Measurements from ENCODE around the gene PRODH2. TPM values are rescaled to one million over a fixed set of nuclear protein-coding genes. Genes with fewer than 3 reads are reported as not detected.

PRODH2 gene, protein sequence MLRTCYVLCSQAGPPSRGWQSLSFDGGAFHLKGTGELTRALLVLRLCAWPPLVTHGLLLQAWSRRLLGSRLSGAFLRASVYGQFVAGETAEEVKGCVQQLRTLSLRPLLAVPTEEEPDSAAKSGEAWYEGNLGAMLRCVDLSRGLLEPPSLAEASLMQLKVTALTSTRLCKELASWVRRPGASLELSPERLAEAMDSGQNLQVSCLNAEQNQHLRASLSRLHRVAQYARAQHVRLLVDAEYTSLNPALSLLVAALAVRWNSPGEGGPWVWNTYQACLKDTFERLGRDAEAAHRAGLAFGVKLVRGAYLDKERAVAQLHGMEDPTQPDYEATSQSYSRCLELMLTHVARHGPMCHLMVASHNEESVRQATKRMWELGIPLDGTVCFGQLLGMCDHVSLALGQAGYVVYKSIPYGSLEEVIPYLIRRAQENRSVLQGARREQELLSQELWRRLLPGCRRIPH
- not detected in 2 replicates for total RNA-seq

DNA sequence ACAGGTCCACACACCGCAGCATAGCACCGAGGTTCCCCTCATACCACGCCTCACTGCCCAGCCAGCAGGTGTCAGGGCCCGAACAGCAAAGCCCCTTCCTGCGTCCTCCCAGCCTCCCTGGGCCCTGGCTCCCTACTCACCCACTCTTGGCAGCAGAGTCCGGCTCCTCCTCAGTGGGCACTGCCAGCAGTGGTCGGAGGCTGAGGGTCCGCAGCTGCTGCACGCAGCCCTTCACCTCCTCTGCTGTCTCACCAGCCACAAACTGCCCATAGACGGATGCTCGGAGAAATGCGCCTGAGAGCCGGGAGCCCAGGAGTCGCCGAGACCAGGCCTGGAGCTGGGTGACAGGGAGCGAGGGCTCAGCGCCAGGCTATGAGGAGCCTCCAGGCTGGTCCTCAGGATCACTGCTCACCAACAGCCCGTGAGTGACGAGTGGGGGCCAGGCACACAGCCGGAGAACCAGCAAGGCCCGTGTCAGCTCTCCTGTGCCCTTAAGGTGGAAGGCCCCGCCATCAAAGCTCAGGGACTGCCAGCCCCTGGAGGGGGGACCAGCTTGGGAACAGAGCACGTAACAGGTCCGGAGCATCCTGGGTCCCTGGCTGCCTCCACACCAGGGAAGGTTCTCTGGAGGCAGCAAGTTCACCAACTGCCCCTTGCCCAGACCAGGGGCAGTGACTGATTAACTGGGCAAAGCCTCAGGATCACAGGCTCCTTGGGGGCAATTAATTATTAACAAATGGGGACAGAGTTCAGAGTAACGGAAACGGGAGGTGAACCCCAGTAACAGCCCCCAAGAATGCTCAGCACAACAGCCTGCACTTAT, at the start of gene PRODH2:
Gene PRODH2 (minus strand): TSS at position 626 of the 823 bp plus-strand sequence. CDS start 40 bp downstream, at position 586.

DNA sequence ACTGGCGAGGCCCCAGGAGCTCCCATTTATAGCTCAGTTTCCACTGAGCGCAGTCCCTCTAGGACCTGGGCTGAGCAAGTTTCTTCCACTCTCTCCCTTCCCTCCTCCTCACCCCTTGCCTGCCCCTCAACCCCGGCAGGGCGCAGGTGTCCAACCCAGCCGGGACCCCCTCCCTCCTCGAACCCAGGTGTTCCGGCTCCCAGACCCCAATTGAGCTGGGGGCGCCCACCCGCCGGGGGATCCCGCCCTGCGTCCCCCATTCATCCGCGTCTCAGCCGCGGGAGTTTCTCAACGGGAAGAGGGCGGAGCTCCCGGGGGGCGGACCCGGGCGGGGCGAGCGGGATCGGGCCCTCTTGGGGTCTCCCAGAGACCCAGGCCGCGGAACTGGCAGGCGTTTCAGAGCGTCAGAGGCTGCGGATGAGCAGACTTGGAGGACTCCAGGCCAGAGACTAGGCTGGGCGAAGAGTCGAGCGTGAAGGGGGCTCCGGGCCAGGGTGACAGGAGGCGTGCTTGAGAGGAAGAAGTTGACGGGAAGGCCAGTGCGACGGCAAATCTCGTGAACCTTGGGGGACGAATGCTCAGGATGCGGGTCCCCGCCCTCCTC, 44.0 kb upstream of the PRODH2 start, which contains the start of gene KIRREL2:
Gene KIRREL2 (plus strand): TSS at position 366 of the 604 bp plus-strand sequence. CDS start 209 bp downstream, at position 575.

DNA sequence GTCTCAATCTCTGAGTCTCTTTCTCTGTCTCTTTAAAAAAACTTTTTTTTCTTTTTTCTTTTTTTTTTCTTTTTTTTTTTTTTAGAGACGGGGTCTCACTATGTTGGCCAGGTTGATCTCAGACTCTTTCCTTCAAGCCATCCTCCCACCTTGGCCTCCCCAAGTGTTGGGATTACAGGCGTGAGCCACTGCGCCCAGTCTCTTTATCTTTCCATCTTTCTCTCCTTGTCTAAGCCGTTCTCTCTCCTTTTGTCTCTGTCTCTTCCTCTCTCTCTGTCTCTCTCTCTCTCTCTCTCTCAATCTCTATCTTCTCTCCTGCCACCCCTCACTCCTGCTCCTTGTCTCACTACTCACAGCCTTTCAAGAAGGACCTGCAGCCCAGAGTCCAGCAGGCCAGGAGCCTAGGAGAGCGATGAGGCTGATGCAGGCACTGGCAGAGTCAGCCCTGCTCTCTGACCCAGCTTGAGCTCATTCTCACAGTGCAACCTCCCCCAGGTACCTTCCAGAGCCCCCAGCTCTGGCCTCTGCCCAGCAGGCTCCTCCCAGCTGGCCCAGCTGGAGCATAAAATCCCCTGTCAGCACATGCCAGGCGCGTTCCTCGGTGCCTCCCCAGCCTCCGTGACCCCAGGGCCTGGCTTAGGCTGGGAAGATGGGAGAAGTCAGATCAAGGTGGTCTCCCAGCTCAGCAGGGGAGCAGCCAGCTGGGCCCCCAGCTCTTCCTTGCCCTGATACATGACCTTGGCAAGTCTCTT, 39.6 kb upstream of the PRODH2 start, which contains the start of gene NPHS1:
Gene NPHS1 (minus strand): TSS at position 476 of the 752 bp plus-strand sequence. CDS start 667 bp downstream, outside the sequence.

DNA sequence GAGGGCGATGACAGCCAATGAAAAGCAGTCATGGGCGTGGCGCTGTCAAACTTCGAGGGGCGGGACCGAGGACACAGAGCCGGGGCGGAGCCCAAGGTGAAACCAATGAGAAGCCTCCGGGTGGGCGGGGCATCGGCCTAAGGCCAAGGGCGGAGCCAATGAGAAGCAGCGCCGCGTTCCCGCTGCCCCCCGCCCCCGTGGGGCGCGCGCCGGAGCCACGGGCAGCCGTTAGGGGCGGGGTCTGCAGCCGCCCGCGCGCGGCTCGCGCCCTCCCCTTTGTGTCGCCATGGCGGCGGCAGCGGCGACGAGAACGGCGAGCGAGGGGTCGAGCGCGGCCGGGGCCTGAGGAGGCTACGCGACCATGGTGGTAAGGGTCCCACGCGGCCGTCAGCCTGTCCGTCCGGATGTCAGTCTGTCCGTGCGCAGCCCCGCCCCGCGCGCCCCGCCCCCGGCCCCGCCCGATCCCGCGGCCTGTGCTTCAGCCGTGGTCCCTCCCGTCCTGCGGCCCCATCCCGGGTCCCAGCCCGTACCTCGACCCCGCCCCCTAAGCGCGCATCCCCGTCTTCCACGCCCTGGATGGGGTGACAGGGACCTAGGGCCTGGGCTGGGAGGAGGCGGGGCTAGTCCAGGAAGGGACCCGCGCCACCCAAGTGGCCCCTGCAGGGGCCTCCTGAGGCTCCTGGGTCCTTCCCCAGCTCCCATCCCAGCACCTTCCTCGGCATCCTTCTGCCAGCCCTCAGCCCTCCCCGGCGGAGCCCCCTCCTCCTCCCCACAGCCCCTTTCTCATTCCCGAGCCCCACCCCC, 37.1 kb downstream of the PRODH2 start, which contains the start of gene ARHGAP33:
Gene ARHGAP33 (plus strand): TSS at position 267 of the 804 bp plus-strand sequence. CDS start 95 bp downstream, at position 362.

DNA sequence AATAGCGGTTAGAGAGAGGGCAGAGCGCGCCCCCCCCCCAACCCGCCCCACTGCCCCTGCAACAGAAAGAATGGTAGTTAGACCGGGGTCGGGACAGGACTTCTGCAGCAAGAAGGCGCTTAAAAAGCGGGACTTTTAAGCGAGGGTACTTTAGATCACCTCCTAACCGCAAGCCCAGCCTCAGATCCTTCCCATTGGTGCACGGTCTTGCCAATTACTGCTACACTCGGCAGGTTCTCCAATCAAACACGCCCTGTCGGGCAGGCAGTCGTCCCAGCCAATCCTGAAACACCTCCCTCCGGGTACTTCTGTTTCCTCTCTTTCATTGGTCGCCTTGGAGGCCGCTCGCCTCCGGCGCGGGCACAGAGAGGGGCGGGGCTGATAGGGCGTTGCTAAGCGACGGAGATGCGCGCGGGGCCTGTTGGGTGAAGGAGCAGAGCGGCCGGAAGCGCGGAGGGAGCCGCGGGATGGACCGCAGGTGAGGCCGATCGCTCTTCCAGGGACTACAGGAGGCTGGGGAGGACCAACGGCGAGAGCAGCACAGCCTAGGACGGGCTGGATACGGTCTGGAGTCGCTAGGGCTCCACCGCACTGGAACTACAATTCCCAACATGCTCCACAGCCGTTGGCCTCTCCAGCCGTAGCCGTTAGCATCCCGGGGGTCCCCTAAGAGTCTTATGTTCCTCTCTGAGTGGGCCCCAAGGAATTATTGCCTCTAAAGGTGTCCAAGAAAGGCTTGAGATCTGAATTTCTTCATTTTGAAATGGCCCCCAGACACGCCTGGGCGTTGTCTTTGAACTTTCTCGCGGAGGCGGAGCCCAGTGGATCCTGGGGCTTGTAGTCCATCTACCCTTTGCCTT, 54.7 kb downstream of the PRODH2 start, which contains the start of gene PROSER3:
Gene PROSER3 (plus strand): TSS at position 428 of the 860 bp plus-strand sequence. CDS start 40 bp downstream, at position 468.

DNA sequence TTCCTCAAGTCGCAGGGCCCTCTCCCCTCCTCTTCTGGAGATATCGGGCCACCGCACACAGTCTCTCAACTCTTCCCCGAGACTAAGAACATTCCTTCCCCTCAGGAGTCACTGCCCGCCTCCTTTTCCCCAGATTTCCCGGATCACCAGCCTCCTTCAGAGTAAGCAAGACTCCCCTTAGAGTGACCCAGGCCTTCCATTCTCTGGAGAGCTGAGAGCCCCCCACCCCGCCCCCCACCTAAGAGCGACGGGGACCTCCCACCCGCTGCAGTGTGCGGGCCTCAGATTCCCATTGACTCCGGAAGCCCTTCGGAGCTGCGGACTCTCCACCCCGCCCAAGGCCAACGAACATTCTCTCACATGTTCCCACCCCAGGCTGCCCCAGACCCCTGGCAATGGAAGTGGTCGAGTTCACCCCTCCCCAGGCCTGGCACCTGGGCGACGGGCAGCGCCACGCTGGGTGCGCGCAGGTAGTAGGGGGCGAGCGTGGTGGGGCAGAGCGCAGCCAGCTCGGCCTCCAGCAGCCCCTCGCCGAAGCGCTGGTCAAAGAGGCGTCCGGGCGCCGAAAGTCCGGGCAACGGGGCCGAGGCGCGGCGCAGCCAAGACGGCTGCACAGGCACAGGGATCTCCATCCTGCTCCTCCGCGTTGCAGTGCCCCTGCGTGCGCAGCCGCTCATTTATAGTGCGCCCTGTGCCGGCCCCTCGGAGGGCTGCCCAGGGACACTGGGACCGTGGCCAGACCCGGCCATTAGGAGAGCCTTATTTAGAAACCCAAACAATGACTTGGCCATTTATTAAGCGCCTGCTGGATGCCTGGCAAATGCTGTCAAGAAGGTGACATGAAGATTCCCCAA, 56.0 kb downstream of the PRODH2 start, which contains the start of gene HSPB6:
Gene HSPB6 (minus strand): TSS at position 653 of the 854 bp plus-strand sequence. CDS start 21 bp downstream, at position 632.

Other genes with a start within 250 kb of the PRODH2 start
- gene ATP4A, start 249.2 kb downstream of the PRODH2 start, total RNA-seq = not detected in 2 replicates
- gene PMIS2, start 226.7 kb downstream of the PRODH2 start, total RNA-seq = not detected in 2 replicates
- gene HAUS5, start 200.1 kb downstream of the PRODH2 start, total RNA-seq = 6.2 and 7.6 TPM in 2 replicates
- gene RBM42, start 183.8 kb downstream of the PRODH2 start, total RNA-seq = 75.2 and 76.0 TPM in 2 replicates
- gene ETV2, start 171.1 kb downstream of the PRODH2 start, total RNA-seq = 1.2 and 3.4 TPM in 2 replicates
- gene COX6B1, start 164.5 kb downstream of the PRODH2 start, total RNA-seq = 325 and 420 TPM in 2 replicates
- gene UPK1A, start 146.3 kb downstream of the PRODH2 start, total RNA-seq = not detected in 2 replicates
- gene ZBTB32, start 108.3 kb downstream of the PRODH2 start, total RNA-seq = not detected in 2 replicates
- gene KMT2B, start 94.8 kb downstream of the PRODH2 start, total RNA-seq = 13.9 and 17.9 TPM in 2 replicates
- 9.8 and 13.5 TPM in 2 replicates for gene IGFLR1, start 70.4 kb downstream of the PRODH2 start, total RNA-seq
- gene U2AF1L4, start 67.4 kb downstream of the PRODH2 start, total RNA-seq = 11.0 and 18.2 TPM in 2 replicates
- 39.8 and 52.0 TPM in 2 replicates for gene PSENEN, start 67.2 kb downstream of the PRODH2 start, total RNA-seq
- gene LIN37, start 64.3 kb downstream of the PRODH2 start, total RNA-seq = 11.7 and 13.5 TPM in 2 replicates
- 142 and 170 TPM in 2 replicates for gene HSPB6, start 55.8 kb downstream of the PRODH2 start, total RNA-seq
- gene PROSER3, start 54.7 kb downstream of the PRODH2 start, total RNA-seq = 5.8 and 7.5 TPM in 2 replicates
- gene ARHGAP33, start 37.3 kb downstream of the PRODH2 start, total RNA-seq = 3.0 and 6.7 TPM in 2 replicates
- not detected in 2 replicates for gene NPHS1, start 39.7 kb upstream of the PRODH2 start, total RNA-seq
- 0.17 TPM in 1 of 2 replicates, not detected in the other for gene KIRREL2, start 44.1 kb upstream of the PRODH2 start, total RNA-seq
- 8.9 and 27.8 TPM in 2 replicates for gene APLP1, start 55.7 kb upstream of the PRODH2 start, total RNA-seq
- gene NFKBID, start 87.7 kb upstream of the PRODH2 start, total RNA-seq = 0.34 and 1.5 TPM in 2 replicates
- not detected in 2 replicates for gene HCST, start 89.7 kb upstream of the PRODH2 start, total RNA-seq
- gene TYROBP, start 95.5 kb upstream of the PRODH2 start, total RNA-seq = not detected in 2 replicates
- 8.6 and 9.7 TPM in 2 replicates for gene LRFN3, start 123.5 kb upstream of the PRODH2 start, total RNA-seq
- 37.3 and 43.3 TPM in 2 replicates for gene SDHAF1, start 182.3 kb upstream of the PRODH2 start, total RNA-seq
- 0.35 TPM in 1 of 2 replicates, not detected in the other for gene SYNE4, start 196.0 kb upstream of the PRODH2 start, total RNA-seq
- 20.9 and 23.7 TPM in 2 replicates for gene ALKBH6, start 201.4 kb upstream of the PRODH2 start, total RNA-seq
- gene CLIP3, start 220.0 kb upstream of the PRODH2 start, total RNA-seq = 18.4 and 29.3 TPM in 2 replicates
- gene THAP8, start 241.4 kb upstream of the PRODH2 start, total RNA-seq = 11.9 and 20.5 TPM in 2 replicates
- gene WDR62, start 242.1 kb upstream of the PRODH2 start, total RNA-seq = 0.09 and 1.2 TPM in 2 replicates